ENCODE measurements around the gene IL3RA. TPM values are rescaled to one million over a fixed set of nuclear protein-coding genes. Genes with fewer than 3 reads are reported as not detected.
"Not testable (repeated sequence)": the region's sequence is repeated elsewhere in the genome, so short reads cannot be mapped to it uniquely, and the experiment has no call there.

IL3RA gene
- total RNA-seq, result 15.5 and 19.6 TPM in 2 replicates

GRCh38 chrX:1336331-1336943, at the start of gene IL3RA:
TSS of gene IL3RA (plus strand) at chrX:1336785. CDS start at chrX:1341766, 4,981 bp downstream.
- peak; percentile 35 to 42 for DNase-seq (ENCODE audit: low read depth in 2 of 2)

- no peak for DNase-seq (ENCODE audit: low read depth in 2 of 2)
Observed at GRCh38 chrX:1289535-1289934, 47.0 kb upstream of the IL3RA start.

DNA sequence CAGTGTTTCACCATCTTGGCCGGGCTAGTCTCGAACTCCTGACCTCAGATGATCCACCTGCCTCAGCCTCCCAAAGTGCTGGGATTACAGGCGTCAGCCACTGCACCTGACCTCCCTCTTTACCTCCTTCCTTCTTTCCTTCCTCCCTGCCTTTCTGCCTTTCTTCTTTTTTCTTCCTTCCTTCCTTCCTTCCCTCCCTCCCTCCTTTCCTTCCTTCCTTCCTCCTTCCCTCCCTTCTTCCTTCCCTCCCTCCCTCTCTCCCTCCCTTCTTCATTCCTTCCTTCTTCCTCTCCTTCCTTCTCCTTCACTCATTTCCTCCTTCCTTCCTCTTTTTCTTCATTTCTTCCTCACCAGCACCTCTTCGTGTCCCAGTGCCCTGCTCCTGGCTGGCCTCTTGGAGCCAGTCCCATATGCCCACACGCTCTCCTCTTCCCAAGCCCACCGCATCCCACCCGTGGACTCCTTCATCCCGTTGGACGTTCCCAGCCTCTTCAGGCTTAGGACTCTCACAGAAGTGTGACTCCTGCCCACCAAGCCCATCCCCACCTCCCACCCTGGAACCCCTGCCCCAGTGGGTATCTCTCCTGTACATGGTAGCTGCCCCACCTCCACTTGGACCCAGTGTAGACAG, 45.4 kb upstream of the IL3RA start:
- DNase-seq (ENCODE audit: low read depth in 2 of 2), result no peak

DNA sequence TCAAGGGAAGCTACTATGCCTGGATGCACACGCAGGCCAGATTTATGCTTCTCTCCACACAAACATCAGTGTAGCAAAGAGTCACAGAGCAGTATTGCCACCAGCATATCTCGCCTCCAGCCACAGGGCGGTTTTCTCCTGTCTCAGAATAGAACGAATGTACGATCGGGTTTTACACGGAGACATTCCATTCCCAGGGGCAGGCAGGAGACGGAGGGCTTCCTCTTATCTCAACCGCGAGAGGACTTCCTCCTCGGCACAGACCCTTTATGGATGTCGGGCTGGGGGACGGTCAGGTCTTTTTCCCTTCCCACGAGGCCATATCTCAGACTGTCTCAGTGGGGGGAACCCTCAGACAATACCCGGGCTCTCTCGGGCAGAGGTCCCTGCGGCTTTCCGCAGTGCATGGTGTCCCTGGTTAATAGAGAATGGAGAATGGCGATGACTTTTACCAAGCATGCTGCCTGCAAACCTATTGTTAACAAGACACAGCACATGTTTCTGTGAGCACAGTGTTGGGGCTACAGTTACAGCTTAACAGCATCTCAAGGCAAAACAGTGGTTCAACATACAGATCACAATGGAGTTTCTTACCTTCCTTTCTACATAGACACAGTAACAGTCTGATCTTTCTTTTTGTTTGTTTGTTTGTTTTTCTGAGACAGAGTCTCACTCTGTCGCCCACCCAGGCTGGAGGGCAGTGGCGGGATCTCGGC, 43.9 kb upstream of the IL3RA start:
- DNase-seq (ENCODE audit: low read depth in 2 of 2), result no peak

DNA sequence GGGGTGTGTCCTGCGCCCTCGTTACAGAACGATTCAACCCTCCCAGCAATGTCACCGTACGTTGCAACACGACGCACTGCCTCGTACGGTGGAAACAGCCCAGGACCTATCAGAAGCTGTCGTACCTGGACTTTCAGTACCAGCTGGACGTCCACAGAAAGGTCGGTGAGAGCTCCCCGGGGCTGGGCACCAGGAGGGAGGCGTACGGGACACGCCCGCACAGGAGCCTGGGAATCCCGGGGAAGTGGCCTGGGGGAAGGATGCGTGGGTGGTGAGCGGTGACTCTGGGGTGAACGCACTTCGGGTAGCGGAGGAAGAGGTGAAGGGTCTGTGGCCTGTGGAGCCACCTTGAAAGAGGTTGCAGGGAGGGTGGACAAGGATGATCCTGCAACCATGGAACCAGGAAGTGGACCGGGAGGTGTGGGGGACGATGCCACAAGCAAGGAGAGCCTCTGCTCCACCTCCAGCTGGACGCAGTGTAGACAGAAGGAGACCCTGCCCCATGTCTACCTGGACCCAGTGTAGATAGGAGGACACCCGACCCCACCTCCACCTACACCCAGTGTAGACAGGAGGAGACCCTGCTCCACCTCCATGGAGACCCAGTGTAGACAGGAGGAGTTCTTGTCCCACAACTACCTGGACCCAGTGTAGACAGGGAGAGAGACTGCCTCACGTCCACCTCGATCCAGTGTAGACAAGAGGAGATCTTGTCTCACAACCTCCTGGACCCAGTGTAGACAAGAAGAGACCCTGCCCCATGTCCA, 42.1 kb upstream of the IL3RA start:
- no peak for DNase-seq (ENCODE audit: low read depth in 2 of 2)

GRCh38 chrX:1295550-1295949, 41.0 kb upstream of the IL3RA start:
- no peak for DNase-seq (ENCODE audit: low read depth in 2 of 2)

DNA sequence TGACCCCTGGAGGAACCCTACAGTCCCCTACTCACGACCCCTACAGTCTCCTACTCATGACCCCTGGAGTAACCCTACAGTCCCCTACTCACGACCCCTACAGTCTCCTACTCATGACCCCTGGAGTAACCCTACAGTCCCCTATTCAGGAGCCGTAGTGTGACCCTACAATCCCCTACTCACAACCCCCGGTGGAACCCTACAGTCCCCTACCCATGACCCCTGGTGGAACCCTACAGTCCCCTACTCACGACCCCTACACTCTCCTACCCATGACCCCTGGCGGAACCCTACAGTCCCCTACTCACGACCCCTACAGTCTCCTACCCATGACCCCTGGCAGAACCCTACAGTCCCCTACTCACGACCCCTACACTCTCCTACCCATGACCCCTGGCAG, 39.0 kb upstream of the IL3RA start:
- DNase-seq (ENCODE audit: low read depth in 2 of 2), result not testable (repeated sequence)

- DNase-seq (ENCODE audit: low read depth in 2 of 2), result no peak
Observed at GRCh38 chrX:1300449-1300848, 36.1 kb upstream of the IL3RA start.

- DNase-seq (ENCODE audit: low read depth in 2 of 2), result no peak
Observed at GRCh38 chrX:1305411-1305810, 31.2 kb upstream of the IL3RA start.

- DNase-seq (ENCODE audit: low read depth in 2 of 2), result no peak
Observed at GRCh38 chrX:1306909-1307625, 29.5 kb upstream of the IL3RA start.

- no peak for DNase-seq (ENCODE audit: low read depth in 2 of 2)
Observed at GRCh38 chrX:1307626-1308340, 28.8 kb upstream of the IL3RA start.

DNA sequence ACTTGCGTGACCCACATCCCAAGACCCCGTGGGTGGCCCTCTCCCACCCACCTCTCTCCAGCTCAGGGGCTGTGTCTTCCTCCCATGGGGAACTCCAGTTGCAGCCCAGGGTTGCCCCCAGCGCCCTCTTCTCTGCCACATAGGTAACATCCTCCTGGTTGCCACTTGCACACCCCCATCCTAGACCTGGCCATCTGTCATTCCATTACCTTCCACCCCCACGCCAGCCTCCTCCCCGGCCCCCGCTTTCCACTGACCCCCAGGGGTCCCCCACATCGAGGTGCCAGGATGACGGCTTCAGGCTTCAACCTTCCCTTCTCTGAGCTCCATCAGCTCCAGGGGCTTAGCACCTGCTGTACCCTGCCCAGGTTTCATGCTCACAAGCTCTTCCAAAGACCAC, 28.1 kb upstream of the IL3RA start:
- DNase-seq (ENCODE audit: low read depth in 2 of 2), result no peak

- DNase-seq (ENCODE audit: low read depth in 2 of 2), result not testable (repeated sequence)
Observed at GRCh38 chrX:1308917-1309316, 27.7 kb upstream of the IL3RA start.

- no peak for DNase-seq (ENCODE audit: low read depth in 2 of 2)
Observed at GRCh38 chrX:1313788-1314187, 22.8 kb upstream of the IL3RA start.

DNA sequence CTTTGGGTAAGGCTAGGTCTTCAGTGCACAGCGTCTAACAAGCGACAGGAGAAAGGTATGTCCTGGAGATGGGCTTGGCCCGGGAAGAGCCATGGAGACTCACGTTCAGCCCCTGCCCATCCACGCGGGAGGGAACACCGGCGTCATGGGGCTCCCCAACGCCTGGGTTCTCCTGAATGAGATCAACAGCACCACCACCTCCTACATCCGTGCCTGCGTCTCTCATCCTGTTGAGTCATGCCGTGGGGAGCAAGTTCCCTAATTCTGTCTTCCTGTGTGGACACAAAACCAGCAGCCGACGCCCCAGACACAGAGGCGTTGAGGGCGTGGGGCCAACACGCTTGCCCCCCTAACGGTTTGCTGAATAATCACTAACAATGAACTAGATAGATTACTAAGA, 20.1 kb upstream of the IL3RA start:
- DNase-seq (ENCODE audit: low read depth in 2 of 2), result peak in 1 of 2 donors; percentile 43

DNA sequence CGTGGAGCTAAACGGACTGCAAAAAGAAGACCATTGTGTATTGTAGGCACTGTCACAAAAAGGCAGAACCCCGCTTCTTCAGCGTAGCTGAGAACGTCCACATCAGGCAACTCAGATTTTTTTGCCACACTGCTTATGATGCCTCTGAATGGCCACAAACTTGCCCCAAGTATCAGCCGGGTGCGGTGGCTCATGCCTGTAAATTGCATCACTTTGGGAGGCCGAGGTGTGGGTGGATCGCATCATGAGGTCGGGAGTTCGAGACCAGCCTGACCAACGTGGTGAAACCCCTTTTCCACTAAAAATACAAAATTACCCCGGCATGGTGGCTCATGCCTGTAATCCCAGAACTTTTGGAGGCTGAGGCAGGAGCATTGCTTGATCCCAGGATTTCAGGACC, 14.9 kb upstream of the IL3RA start:
- DNase-seq (ENCODE audit: low read depth in 2 of 2), result no peak

GRCh38 chrX:1322393-1322792, 14.2 kb upstream of the IL3RA start:
- no peak for DNase-seq (ENCODE audit: low read depth in 2 of 2)

GRCh38 chrX:1323315-1323714, 13.3 kb upstream of the IL3RA start:
- peak; percentile 64 to 78 for DNase-seq (ENCODE audit: low read depth in 2 of 2)

DNA sequence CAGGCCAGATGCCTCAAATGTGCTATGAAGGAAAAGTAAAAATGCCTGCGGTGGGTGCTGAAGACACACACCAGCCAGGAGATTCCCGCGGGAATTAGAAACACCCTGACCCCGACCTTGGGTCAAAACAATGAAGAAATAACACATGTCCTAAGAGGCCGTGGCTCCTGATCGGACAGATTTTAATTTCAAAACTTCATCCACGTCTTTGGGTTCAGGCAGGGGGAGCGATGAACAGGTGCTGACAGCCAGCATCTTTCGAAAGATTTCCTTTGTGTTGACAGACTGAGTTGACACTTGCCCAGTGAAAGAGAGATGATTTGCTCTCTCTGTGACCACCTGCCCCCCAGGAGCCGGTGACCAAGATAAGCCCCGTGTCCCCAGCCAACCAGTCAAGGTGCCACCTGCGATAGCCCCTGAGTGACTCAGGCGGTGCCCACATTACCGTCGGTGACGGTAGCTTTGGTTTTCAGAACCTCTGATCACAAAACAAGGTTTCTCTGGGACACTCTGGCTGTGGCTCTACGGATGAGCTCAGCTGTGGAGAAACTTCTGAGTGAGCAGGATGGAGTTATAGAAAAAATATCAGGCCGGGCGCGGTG, 11.0 kb upstream of the IL3RA start:
- no peak for DNase-seq (ENCODE audit: low read depth in 2 of 2)

GRCh38 chrX:1327651-1328304, 8.8 kb upstream of the IL3RA start:
- DNase-seq (ENCODE audit: low read depth in 2 of 2), result peak in 1 of 2 donors; percentile 45

Data from lung microvascular endothelial cell (primary cell).